ENCODE results near the gene DBP.

- no peak for TF ChIP-seq CTCF (IDR thresholded peaks at IDR 0.05; ENCODE audit: low read depth, low read length, poor library complexity, severe bottlenecking)
- TF ChIP-seq EZH2phosphoT487 (IDR thresholded peaks at IDR 0.05; ENCODE audit: borderline replicate concordance, low read length): no peak
These were observed 29.8 kb downstream of the DBP start for GRCh38 chr19:48607359-48607755.
